ENCODE measurements around the gene SIGLEC11.
"Not testable (repeated sequence)": the region's sequence is repeated elsewhere in the genome, so short reads cannot be mapped to it uniquely, and the experiment has no call there.

Gene SIGLEC11

GRCh38 chr19:49950956-49951526, 9.9 kb downstream of the SIGLEC11 start:
- DNase-seq (ENCODE audit: low spot score), result no peak

DNA sequence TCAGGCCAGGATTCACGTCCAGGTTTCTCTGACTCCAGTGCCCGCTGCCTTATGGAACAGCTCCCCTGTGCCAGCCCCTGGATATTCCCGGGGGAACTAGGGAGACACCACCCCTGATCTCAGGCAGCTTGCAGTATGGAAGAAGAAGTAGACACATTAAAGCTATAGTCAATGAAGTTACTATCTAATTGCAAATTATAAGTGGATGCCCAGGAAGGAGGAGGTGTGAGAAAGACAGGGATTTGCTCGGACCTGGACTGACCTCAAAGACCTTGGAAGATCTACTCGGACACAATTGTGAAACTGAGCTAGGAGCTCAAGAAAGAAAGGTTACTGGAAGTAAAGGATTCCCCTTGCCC, 10.4 kb downstream of the SIGLEC11 start:
- DNase-seq (ENCODE audit: low spot score), result no peak

GRCh38 chr19:49949742-49950589, 11.0 kb downstream of the SIGLEC11 start:
- no peak for DNase-seq (ENCODE audit: low spot score)

DNA sequence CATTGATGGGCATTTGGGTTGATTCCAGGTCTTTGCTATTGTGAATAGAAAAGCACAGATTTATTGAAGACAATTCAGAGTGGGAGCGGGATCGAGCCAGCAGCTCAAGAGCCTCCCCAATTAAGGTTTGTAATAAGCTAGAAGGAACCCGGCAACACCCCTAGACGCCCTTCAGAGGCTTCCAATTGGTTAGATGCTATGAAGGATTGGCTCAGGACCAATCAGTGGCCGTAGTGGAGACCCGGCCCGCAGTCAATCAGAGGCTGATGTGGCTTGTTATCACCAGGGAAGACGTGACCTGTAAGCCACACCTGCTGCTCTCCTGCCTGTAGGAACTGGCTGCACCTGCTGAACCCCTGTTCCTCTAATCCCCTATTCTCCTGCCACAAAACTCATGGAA, 14.6 kb downstream of the SIGLEC11 start:
- DNase-seq (ENCODE audit: low spot score), result no peak

DNA sequence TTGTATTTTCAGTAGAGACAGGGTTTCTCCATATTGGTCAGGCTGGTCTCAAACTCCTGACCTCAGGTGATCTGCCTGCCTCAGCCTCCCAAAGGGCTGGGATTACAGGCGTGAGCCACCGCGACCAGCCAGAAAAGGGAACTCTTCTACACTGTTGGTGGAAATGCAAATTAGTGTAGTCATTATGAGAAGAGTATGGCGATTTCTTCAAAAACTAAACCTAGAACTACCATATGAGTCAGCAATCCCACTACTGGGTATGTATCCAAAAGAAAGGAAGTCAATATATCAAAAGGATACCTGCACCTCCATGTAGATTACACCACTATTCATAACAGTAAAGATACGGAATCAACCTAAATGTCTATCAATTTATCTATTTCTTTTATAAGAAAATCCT, 16.4 kb downstream of the SIGLEC11 start:
- not testable (repeated sequence) for DNase-seq (ENCODE audit: low spot score)

DNA sequence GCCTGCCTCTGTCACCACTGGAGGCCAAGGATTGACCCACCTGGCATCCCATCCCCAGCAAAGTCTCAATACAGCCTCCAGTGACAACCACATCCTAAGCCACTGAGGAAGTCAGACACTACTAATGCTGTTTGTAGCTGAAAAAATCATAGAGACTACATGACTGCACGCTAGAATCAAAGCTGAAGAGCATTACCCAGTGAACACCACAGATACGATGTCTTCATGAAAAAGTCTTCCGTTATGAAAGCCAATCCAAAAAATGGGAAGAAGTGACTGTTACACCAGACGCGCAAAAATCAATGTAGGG, 20.5 kb downstream of the SIGLEC11 start:
- DNase-seq (ENCODE audit: low spot score), result no peak

- DNase-seq (ENCODE audit: low spot score), result no peak
These were observed 21.1 kb downstream of the SIGLEC11 start for GRCh38 chr19:49939721-49940481.

DNA sequence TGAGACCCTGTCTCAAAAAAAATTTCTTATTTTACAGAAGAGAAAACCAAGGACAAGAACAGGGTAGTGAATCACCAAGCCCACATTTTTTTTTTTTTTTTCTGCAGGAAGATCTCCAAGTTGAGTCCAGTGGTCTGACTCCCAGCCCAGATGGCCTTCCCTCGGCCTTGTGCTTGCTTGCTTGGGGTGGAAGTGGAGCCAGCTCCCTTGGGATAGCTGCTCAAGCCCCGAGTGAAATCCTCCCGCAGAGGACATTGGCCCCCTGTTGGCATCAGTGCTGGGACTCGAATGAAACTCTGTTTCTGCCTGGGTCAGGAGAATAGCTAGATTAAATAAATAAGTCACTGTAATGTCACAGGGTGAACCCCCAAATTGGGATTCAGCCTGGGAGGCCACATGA, 22.3 kb downstream of the SIGLEC11 start:
- no peak for DNase-seq (ENCODE audit: low spot score)

DNA sequence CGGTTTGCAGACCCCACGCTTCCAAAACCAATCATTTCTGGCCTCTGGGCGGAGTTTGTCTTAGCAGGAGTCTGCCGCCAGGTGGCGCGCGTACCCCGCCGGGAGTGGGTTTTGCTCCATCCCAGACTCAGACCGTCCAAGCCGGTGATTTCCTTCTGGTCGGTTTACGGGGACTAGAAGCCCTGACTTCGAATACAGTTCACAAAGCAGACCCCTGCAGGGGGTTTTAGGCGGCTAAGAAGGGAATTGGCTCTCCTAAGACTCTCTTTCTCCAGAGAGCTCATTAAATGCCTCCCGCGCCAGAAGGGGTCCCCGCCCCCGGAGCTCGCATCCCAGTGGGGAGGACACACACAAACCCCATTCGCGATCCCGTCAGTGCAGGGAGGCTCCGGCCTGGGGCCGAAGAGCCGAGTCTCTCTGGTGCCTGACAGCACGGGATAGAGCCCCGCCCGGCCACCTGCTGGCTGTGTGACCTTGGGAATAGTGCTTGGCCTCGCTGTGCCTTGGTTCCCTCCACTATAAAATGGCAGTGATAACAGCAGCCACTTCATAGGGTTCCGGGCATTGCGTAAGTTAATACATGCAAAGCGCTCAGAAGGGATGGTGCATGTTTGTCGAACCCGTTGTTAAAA, 23.1 kb downstream of the SIGLEC11 start:
- peak; percentile 76 for DNase-seq (ENCODE audit: low spot score)

- peak; percentile 18 for DNase-seq (ENCODE audit: low spot score)
These were observed 24.4 kb downstream of the SIGLEC11 start for GRCh38 chr19:49936549-49936948.

- DNase-seq (ENCODE audit: low spot score), result no peak
These were observed 27.3 kb downstream of the SIGLEC11 start for GRCh38 chr19:49933643-49934042.

GRCh38 chr19:49932731-49933131, 28.2 kb downstream of the SIGLEC11 start:
- DNase-seq (ENCODE audit: low spot score), result no peak

DNA sequence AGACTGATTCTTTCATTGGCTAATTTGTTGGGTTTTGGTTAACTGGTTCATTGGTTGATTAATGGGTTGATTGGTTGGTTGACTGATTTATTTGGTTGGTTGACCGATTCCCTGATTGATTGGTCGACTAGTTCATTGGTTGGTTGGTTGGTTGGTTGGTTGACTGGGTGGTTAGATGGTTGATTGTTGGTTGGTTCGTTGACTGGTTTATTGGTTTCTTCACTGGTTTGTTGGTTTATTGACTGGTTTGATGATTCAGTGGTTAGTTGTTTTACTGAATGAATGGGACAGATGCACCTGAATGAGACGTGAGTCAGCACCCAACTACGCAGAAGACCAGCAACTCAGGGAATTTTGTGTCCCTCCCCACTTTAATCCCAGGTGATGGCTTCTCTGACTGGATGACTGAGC, 28.9 kb downstream of the SIGLEC11 start:
- no peak for DNase-seq (ENCODE audit: low spot score)

DNA sequence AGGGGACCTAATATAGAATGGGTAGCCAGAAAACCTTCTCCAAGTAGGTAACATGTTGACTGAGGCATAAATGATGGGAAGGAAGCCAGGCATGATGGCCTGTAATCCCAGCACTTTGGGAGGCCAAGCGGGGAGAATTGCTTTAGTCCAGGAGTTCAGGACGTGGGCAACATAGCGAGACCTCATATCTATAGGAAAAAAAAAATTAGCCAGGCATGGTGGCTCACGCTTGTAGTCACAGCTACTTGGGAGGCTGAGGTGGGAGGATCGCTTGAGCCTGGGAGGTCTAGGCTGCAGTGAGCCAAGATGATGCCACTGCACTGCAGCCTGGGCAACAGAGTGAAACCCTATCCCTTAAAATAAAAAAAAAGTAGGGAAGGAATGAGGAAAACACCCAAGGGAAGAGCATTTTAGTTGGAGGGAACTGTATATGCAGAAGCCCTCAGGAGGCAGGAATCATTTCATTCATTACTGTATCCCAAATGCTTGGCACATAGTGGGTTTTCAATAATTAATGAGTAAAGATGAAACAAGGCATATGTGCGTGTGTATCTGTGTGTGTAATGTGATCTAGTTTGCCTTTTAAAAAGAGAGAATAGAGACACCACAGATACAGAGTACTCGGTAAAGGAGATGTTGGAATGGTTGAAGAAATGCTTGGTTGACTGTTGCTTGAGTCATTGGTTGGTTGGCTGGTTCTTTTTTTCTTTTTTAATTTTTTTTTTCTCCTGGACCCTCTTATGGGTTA, 29.5 kb downstream of the SIGLEC11 start:
- DNase-seq (ENCODE audit: low spot score), result no peak

DNA sequence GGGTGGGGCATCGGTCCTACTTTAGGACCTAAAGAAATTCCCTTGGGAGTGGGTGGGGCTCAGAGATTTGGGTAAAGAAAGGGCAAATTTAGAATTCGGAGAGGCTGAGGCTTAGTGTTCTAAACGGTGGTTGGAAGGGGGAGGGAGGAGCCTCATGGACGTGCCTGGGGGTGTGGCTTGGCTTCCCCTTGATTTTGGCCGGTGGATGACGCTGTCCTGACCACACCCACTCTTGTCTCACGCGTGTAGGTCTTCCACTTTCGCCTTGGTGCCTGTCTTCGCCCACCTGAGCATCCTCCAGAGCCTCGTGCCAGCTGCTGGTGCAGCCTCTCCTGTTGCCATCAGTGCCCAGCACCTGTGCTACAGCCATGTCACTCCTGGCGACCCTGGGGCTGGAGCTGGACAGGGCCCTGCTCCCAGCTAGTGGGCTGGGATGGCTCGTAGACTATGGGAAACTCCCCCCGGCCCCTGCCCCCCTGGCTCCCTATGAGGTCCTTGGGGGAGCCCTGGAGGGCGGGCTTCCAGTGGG, 30.4 kb downstream of the SIGLEC11 start:
- DNase-seq (ENCODE audit: low spot score), result peak; percentile 18

DNA sequence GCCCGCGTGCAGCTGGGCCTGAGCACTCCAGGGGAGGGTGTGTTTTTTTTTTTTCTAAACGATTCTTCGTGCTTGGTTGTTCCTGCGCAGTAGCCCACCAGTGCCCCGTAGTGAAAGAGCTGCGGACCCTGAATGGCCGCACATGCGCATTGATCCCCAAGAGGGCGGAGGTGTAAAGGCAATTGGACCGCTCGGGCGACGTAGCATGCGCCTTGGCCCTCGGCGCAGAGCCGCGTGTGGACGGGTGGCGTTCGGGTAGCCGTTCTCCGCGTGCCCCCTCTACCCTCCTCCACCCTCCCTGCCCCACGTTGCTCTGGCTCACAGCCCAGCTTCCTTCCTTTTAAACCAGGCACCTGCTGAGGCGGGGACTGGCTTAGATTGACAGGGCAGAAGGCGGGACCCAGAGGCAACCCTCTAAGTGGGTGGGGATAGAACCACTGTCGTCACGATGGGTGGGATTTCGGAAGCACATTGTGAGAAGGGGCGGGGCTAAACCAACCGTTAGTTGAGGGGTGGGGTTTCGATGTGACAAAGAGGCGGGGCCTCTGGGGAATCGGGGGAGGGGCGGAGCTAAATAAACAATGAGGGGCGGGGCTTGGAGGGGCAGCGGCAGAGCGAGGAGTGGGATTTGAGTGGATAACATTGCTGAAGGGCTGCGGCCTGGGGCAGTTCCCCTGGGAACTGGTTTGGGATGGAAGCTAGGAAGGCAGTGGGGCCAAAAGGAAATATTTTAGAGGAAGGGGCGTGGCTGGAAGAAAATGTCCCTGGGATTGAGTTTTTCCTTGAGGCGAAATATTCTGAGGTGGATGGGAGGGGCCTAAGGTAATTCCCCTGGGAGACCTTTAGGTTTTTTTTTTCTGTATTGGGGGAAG, 31.1 kb downstream of the SIGLEC11 start:
- DNase-seq (ENCODE audit: low spot score), result peak; percentile 98

- DNase-seq (ENCODE audit: low spot score), result peak; percentile 84
These were observed 31.8 kb downstream of the SIGLEC11 start, which contains the start of the genes ATF5 and NUP62 for GRCh38 chr19:49929121-49929610. Gene ATF5 (plus strand): TSS chr19:49929205. CDS start chr19:49930851, 1,646 bp downstream. Gene NUP62 (minus strand): TSS chr19:49929504. CDS start chr19:49909807, 19,697 bp downstream.

- no peak for DNase-seq (ENCODE audit: low spot score)
These were observed 33.3 kb downstream of the SIGLEC11 start for GRCh38 chr19:49927526-49928264.

GRCh38 chr19:49926515-49926914, 34.5 kb downstream of the SIGLEC11 start:
- no peak for DNase-seq (ENCODE audit: low spot score)

GRCh38 chr19:49925486-49925885, 35.5 kb downstream of the SIGLEC11 start:
- DNase-seq (ENCODE audit: low spot score), result no peak
